ENCODE measurements around the gene COBL.

Gene COBL

GRCh38 chr7:51327287-51327717 is 10.7 kb upstream of the COBL start:
- no peak for DNase-seq

- DNase-seq: no peak
Measured at GRCh38 chr7:51326656-51327286, 10.2 kb upstream of the COBL start.

- no peak for DNase-seq
Measured at GRCh38 chr7:51325908-51326307, 9.3 kb upstream of the COBL start.

- no peak for DNase-seq
Measured at GRCh38 chr7:51325261-51325676, 8.7 kb upstream of the COBL start.

GRCh38 chr7:51324206-51324898 is 7.7 kb upstream of the COBL start:
- DNase-seq: no peak

- no peak for DNase-seq
Measured at GRCh38 chr7:51321961-51322515, 5.4 kb upstream of the COBL start.

GRCh38 chr7:51318886-51319579 is 2.4 kb upstream of the COBL start:
- no peak for DNase-seq

GRCh38 chr7:51318001-51318400 is 1.4 kb upstream of the COBL start:
- DNase-seq: no peak

- no peak for DNase-seq
Measured at GRCh38 chr7:51317582-51317910, 937 bp upstream of the COBL start.

- no peak for DNase-seq
Measured at GRCh38 chr7:51316262-51316665, 345 bp downstream of the COBL start.

GRCh38 chr7:51315393-51316261 is 982 bp downstream of the COBL start:
- DNase-seq: no peak

- no peak for DNase-seq
Measured at GRCh38 chr7:51314726-51315125, 1.9 kb downstream of the COBL start.

- DNase-seq: no peak
Measured at GRCh38 chr7:51313738-51314425, 2.7 kb downstream of the COBL start.

- DNase-seq: no peak
Measured at GRCh38 chr7:51312951-51313737, 3.5 kb downstream of the COBL start.

- no peak for DNase-seq
Measured at GRCh38 chr7:51311166-51311565, 5.4 kb downstream of the COBL start.

- no peak for DNase-seq
Measured at GRCh38 chr7:51310131-51310583, 6.5 kb downstream of the COBL start.

GRCh38 chr7:51309361-51310130 is 7.1 kb downstream of the COBL start:
- no peak for DNase-seq

GRCh38 chr7:51308696-51309095 is 7.9 kb downstream of the COBL start:
- DNase-seq: no peak

GRCh38 chr7:51308265-51308664 is 8.3 kb downstream of the COBL start:
- DNase-seq: no peak

GRCh38 chr7:51307651-51308210 is 8.9 kb downstream of the COBL start:
- DNase-seq: no peak
